D721Med (cell line): ENCODE measurements around the gene MCF2L2.

Experiments
- DNase-seq: peaks from one replicate; pipeline ENCODE4 v3.0.0; 2011; ENCODE audit warnings: low spot score; ENCODE audit not compliant: insufficient read length
- FAIRE-seq: peaks from 2 replicates; lab custom pipeline; 2011; peaks lifted over from hg19 to GRCh38; lab: Jason Lieb, UNC
- CTCF ChIP-seq: IDR thresholded peaks from 2 replicates; pipeline ENCODE4 v1.5.1; 2012; ENCODE audit warnings: mild to moderate bottlenecking, control low read depth; ENCODE audit not compliant: insufficient read depth; ENCODE audit errors: missing control alignments

The MCF2L2 gene

GRCh38 chr3:183394150-183394549, 34.3 kb downstream of the MCF2L2 start:
- FAIRE-seq (no peak), DNase-seq (no peak)
- TF ChIP-seq CTCF, result no peak

GRCh38 chr3:183393625-183394024, 34.8 kb downstream of the MCF2L2 start:
- DNase-seq, result no peak
- TF ChIP-seq CTCF, result no peak
- no peak for FAIRE-seq

GRCh38 chr3:183392186-183393034, 36.0 kb downstream of the MCF2L2 start:
- TF ChIP-seq CTCF, result no peak
- DNase-seq (no peak), FAIRE-seq (no peak)

- FAIRE-seq, result no peak
Observed at GRCh38 chr3:183391460-183391859, 37.0 kb downstream of the MCF2L2 start.

GRCh38 chr3:183390844-183391243, 37.6 kb downstream of the MCF2L2 start:
- FAIRE-seq, result no peak
- no peak for TF ChIP-seq CTCF
- no peak for DNase-seq

More at GRCh38 chr3:183391460-183391859, 37.0 kb downstream of the MCF2L2 start:
- TF ChIP-seq CTCF, result no peak
- no peak for DNase-seq

GRCh38 chr3:183388213-183388895, 40.1 kb downstream of the MCF2L2 start:
- FAIRE-seq (no peak), DNase-seq (no peak)
- TF ChIP-seq CTCF, result no peak

- no peak for FAIRE-seq
- TF ChIP-seq CTCF, result no peak
Observed at GRCh38 chr3:183387797-183388196, 40.6 kb downstream of the MCF2L2 start.

More at GRCh38 chr3:183387797-183388196, 40.6 kb downstream of the MCF2L2 start:
- DNase-seq, result no peak
